Lung microvascular endothelial cell (primary cell): ENCODE results near the gene STIM1. TPM values are rescaled to one million over a fixed set of nuclear protein-coding genes. Genes with fewer than 3 reads are reported as not detected.
"Not testable (repeated sequence)": the region's sequence is repeated elsewhere in the genome, so short reads cannot be mapped to it uniquely, and the experiment has no call there.

ENCODE experiments used
- DNase-seq, 2 donors: peaks; one replicate each; pipeline versions ENCODE4 v3.0.0 to v3.0.0-alpha.2; 2010; ENCODE audit warnings: low read depth in 2 of 2
- total RNA-seq: library from RNA; depleted of rRNA; stranded (reverse); fragments of >200 nt; gene quantifications from 2 replicates; pipeline ENCODE4 v1.2.1, GENCODE V29; 2014

STIM1 gene
- total RNA-seq, 1 donor from 2014 or later = 32.7 TPM

DNA sequence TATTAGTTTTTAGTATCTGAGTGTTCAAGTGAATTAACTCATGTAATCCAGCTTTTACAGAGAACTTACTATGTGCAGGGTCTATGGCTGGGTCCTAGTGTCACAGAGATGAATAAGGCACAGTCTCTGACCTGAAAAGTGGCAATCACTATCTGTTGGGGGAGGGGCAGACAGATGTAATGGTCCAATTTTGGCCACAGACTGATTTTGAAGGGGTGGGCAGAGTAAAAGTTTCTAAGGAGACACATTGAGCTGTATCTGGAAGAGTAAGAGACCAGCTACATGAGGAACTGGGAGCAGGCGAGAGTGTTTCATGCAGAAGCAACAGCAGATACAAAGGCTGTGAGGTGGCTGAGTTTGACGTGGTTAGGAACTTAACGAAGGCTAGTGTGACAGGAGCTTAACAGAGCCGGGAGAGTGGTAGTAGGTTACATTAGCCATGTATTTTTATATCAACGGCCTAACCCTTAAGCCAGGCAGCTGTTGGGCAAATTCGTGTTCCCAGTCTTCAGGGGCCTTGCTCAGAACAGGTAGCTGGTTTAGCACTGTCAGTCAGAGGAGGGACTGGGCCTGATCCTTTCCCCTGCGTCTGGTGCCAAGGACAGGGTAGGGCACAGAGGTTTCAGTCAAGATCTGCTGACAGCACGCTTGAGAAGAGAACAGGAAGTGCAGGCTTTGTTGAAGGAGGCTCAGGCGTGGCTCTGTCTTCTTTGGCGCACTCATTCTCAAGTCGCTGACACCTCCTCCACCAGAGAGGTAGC is 1.4 kb upstream of the STIM1 start:
- DNase-seq = no peak

DNA sequence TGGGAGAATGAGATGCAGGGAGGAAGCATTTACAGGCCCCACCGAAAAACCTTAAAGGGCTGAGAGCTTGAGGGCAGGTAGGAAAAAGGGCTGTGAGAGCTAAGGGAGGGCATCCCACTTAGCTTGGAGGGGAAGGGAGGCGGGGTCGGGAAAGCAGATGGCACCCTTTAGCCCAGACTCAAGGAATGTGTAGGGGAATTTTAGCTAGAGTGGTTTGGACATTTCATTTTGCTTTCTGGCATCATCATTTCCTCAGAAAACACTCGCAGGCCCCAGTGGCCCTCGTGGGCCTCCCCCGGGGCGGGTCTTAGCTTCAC is 846 bp upstream of the STIM1 start:
- DNase-seq = no peak

DNA sequence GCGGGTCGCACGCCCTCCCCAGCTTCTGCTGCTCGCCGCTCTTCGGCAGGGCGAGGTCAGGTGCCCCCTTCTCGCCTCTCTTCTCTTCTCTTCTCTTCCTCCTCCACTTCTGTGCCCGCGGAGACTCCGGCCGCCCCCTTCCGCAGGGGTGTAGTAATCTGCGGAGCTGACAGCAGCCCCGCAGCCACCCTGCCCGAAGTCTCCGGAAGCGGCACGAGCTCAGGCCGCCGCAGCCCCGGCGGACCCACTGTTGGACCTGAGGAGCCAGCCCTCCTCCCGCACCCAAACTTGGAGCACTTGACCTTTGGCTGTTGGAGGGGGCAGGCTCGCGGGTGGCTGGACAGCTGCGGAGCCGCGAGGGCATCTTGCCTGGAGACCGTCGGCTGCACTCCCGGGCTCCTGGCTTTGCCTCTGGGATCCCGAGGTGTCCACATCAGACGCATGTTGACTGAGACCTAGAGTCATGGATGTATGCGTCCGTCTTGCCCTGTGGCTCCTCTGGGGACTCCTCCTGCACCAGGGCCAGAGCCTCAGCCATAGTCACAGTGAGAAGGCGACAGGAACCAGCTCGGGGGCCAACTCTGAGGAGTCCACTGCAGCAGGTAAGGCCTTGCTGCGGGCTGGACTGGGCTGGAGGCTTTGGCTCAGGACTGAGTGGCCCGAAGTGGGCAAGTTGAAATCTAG is 486 bp downstream of the STIM1 start:
- DNase-seq = peak; percentile 21 to 26

DNA sequence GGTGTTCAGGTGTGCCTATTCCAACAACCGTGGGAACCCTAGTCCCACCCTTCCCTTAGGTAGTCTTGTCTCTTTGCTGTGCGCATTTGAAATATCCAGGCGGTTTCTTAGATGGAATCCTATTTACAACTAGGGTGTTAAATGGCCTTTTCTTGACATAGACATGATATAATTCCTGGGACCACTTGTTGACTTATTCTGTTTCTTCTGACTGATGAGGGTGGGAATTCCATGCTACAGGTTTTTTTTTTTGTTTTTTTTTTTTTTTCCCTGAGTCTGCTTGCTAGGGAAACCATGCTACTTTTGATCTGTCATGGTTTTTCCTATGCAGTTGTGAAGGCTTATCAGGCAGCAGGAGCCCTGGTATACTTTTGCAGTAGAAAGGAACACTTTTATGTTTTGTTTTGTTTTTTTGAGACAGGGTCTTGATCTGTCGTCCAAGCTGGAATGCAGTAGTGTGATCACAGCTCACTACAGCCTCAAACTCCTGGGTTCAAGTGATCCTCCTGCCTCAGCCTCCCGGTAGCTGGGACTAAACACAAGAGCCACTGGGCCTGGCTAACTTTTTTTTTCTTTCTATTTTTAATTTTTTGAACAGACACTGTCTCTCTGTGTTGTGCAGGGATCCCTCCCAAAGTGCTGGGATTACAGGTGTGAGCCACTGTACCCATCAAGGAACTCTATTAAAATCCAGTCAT is 1.5 kb downstream of the STIM1 start:
- DNase-seq = no peak

DNA sequence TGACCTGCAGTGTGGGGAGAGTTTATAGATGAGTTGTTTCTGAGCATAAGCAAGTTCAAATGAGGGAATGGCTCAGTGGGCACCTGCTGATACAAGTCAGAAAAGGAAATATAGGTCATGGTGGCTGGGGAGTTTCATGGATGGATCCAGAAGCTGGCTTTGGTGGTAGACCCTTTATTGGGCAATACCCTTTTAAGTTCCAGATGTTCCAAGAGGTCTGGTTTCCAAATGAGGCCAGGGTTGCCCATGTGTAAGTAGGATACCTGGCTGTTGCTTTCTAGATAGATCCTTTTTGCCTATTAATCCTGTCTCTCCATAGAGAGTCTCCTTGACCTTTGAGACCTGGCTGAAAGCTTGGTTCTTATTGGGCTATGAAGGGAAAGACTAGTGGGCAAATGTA is 2.2 kb downstream of the STIM1 start:
- DNase-seq = no peak

DNA sequence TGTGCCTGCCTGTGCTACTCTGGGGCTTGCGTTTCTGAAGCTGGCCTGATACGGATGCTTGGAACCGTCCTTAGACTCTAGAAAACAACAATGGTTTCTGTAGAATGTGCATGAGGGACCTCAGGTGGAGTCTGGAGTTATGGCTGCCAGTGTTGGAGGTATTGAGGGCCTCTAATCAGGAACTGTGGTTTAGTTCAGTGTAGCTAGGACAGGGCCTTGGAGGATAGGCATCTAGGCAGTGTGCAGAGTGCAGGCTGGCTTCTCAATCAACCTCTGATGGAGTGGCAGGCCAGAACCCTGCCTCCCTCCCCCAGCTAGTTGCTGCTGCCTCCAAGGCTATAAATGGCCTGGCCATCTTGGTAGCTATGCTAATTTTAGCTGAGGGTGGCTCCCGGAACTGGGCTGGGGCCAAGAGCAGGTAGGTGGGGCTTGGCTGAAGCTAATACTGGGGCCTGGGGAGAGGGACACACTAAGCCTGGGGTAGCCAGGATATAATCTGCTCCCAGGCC is 4.0 kb downstream of the STIM1 start:
- no peak for DNase-seq

DNA sequence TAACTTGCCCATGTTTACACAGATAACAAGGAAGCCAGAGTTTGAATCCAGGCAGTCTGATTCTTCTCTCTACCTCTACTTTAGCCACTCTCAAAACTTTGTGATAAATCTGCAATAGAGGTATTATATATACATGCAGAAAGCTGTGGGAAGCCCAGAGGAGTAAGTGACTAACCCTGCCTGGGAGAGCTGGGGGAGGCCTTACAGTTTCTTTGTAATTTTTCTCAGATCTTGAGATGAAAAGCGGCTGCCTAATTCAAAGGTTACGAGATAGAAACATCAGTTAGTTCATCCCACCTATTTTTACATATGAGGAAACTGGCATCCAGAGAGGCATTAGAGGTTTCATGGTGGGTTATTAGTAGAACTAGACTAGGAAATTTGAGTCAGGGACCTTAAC is 4.9 kb downstream of the STIM1 start:
- DNase-seq = no peak

DNA sequence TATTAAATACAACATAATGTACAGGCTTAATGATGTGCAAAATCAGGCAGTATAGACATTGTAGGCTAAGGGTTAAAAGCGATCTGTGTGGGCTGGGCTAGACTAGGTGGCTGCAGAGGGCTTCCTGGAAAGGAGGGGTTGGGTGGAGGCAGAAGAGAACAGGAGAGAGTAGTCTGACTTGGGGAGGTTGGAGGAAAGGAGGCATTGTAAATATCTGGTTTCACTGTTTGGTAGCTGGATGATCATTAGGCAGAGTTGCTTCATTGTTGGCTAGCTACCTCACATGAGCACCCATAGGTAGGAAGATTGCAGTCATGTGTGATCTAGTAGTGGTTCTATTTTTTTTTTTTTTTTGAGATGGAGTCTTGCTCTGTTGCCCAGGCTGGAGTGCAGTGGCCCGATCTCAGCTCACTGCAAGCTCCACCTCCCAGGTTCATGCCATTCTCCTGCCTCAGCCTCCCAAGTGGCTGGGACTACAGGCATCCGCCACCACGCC is 5.5 kb downstream of the STIM1 start:
- not testable (repeated sequence) for DNase-seq

DNA sequence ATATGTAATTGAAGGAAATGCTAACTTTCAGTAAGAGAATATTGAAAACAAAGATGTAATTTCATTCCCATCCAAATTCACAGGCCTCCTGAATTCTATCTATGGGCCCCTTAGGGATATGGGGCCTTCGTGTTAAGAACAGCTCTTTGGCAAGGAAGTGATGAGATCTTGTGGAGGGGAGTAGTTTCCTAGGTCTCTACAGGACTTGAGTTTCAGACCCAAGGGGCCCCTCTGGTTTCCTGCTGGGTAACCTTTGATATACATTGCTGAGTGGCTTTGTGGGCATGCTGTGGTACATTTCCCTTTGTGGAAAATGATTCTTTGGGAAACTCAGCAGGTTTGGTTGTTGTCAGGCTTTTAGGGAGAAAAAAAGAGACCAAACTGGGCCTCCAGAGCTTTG is 6.2 kb downstream of the STIM1 start:
- DNase-seq = peak in 1 of 2 donors; percentile 30

DNA sequence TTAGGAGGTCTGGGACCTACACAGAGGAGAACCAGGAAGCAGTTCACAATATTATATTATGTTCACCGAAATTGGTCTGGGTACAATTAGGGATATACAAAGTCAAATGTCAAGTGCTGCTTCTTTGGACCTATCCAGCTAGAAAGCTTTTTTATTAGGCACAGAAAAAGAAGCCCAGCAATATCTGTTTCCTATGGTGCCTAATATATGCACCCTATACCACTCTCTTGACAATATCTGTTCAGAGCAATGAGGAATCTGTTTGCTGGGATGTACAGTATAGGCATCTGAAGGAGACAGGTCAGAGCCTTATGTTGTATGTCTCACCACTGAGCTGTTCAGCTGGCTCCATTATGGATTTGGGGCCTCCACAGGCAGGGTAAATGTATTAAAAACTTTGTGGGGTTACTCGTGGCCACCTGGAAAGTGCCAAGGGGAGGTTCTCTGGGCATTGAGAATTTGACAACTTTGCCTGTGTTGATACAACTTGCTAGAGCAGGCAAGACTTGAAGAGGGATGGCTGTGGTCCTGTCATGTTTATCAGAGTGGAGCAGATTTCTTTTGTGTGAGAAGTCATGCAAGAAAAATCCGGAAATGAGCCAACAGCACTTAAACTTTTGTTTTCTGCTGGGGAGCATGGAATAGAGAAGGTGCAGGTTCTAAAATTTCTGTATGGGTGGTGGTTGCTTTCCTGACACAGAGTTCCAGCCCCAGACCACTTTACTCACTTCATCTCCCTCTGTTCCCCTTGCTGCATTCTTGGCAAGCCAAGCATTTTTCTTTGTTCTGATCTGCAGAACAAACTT is 10.1 kb downstream of the STIM1 start:
- peak; percentile 50 to 86 for DNase-seq

DNA sequence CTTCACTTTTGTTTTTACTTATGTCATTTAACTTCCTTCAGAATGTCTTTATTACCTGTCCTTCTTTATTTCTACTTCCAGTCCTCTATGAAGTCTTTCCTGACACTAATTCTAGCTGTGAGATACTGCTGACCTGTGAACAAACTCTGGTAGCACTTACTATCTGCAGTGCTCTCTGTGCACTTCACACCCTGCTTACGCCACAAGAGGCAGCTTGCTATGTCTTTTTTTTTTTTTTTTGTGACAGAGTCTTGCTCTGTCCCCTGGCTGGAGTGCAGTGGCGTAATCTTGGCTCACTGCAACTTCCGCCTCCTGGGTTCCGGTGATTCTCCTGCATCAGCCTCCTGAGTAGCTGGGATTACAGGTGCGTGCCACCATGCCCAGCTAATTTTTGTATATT is 10.7 kb downstream of the STIM1 start:
- DNase-seq = peak in 1 of 2 donors; percentile 50

DNA sequence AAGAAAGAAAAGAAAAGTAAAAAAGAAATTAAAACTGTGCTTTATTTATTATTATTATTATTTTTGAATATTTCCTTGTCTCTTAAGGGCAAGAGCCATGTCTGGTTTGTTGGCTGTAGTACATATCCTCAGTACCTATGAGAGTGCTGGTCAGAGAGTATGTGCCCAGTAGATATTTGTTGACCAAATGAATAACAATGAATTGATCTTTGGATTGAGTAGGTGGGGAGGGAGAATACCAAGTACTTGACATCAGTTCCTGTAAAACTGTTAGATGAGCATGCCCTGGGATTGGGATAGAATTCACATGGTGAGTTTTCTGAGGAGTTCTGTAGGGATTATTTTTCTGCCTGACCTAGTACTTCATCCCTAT is 11.4 kb downstream of the STIM1 start:
- DNase-seq = no peak

DNA sequence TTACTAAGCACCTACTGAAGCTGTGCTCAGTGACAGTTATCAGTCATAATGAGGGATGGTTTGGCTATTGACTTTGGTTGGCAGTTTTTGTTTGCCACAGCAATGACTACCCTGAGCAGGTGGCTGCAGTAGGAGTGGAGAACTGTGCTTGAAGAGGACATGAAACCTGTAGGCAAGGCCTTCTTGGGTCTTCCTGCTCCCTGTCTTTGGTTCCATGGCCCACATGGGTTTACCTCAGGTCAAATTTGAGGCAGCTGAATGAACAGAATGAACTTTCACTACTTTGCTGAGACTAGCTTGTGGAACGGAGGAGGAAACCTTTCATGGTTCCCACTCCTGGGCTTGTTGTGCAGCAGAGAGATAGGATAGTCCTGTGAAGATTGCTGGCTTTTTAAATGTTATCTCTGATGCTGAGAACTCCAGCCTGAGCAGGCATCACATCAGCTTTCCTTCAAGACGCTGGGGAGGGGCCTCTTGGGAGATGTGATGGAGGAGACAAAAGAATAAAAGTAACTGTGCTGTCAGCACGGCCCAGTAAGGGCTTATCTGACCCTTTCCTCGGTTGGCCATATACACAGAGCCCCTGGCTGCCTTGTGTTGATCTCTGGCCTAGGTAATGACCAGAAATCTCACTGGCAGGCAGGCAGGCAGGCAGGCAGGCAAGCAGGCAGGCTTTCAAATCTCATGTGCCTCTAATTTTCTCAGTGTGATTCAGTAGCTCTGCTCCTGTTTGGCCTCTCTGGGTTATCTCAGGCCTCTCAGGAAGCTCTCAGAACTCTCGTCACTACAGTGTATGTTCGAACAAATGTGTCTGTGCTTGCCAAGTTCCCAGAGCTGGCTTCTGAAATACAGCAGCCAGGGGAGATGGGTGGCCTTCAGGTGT is 12.0 kb downstream of the STIM1 start:
- peak; percentile 73 to 90 for DNase-seq

DNA sequence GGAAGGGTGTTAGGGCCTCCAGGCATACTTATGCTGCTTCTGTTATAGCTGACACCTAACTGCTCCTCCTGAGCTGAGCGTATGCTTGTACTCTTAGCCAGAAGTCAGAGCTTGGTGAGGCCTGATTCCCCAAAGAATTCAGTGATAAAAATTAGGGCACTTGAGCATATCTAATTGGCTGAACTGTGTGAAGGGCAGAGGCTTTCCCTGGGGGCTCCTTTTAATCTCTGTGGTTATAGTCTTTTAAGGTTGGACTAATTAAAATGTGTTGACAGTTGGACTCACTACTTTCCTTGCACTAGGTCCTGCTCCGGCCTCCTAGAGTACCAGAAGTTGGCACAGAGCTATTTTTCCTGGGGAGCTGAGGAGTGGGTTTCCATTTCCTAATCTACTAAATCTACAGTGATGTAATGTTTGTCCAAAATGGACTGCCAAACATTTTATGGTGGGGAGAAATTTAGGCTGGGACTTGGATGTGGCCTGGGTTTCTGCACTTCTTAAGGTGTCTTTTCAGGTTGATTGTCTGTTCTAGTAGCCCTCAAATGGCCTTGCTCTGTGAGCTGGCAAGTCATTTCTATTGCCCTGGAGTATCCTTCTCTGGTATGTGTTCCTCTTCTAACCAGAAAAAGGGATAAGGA is 18.4 kb downstream of the STIM1 start:
- no peak for DNase-seq

DNA sequence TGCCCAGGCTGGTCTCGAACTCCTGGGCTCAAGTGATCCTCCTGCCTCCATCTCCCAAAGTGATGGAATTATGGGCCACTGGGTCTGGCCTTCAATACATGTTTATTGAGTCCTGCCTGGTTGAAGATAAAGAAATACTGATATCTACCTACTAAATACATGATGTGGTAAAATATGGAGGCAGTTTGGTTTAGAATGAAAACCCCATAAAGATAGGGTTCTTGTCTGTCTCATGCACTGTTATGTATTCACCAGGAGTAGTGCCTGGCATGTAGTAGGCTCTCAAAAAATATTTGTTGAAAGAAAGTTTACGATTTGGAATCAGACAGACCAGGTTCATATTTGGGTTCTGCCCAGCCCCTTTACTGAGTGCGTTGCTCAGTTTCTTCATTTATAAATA is 21.1 kb downstream of the STIM1 start:
- no peak for DNase-seq

DNA sequence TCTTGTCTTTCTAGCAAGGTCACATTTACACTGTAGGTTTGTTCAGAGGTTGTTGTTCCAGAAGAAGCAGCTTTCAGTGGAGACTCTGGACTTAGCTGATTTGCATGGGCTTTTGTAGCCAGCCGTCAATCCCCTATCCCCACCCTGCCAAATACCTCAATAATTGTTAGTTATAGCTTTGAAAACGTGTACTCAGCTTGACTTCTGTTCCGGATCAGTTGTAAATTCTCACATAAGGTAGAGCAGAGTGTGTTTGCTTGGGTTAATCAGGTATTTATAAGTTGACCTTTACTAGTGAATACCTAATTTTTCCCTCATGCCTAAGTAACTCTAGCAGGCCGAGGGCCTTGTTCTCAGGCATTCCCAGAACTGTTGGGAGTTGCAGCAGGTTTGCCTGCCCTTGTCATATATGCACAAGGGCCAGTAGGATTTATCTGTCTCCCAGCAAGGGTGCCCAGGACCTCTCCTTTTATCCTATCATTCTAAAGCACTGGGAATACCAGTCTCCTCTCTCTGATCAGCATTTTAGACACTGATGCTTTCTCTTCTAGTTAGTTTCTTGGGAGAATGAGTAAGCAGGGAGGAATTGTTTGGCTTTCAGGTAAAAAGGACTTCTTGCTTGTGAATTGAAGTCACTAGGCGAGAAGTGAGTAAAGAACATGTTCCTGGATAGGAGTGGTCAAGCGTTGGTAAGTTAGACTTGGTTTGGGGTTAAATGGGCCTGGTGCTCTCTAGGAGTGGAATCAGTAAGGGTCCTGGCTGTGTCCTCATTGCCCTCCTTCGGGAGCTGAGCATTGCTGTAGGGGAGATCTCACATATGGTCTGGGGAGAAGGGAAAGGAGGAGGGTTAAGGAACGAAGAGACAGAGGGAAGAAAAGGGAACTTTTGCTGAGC is 22.1 kb downstream of the STIM1 start:
- DNase-seq = no peak

DNA sequence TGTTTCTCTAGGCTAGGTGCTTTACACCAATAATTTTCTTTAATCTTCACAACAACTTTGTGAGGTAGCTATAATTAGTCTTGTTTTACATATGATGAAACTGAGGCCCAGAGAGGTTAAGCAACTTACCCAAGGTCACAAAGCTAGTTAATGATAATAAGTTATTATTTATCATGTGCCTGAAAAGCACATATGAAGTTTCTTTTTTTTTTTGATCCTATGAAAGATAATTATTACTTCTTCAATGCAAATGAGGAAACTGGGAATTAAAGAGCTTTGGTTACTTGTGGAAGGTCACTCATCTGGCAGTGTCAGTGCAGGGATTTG is 22.8 kb downstream of the STIM1 start:
- no peak for DNase-seq

DNA sequence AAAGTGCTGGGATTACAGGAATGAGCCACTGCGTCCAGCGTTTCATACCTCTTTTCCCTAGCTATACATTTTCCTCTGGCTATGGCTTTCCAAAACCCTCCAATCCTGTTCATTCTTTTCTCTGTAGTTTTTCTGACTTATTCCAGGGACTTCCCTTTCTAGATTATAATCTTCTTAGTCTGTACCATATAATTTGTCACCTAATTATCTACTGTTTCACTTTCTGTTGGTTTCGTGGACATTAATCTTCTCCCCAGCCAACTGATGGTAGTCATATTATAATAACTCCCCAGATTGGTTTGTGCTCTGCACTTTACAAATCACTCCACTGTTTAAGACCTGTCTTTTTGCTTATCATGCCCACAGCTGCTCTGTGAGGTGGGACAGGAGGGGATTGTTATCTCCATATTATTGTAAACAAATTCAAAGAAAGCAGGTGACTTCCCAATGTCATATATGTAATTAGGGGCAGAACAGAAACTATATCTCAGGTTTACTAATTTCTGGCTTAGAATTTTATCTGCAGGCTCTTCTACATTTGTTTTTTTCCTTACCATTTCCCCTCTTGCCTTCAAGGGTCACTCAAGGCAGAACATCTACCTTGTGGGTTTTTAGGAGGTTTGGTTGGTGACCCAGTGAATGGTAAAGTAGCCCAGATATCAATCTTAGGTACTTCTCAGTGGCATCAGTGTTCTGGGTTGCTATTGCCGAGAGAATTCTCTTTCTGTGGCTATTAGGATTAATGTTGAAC is 23.9 kb downstream of the STIM1 start:
- no peak for DNase-seq
